Psoas muscle (tissue), 8 donors: ENCODE data around the gene AGBL5. TPM values are rescaled to one million over a fixed set of nuclear protein-coding genes. Genes with fewer than 3 reads are reported as not detected.

ENCODE experiments used
- ATAC-seq, 4 donors: fragments of 200-7000 bp; cut with Tn5 transposase; one replicate each; pipeline ENCODE4 v1.9.1; 2020; ENCODE audit warnings: moderate library complexity in 3 of 4, mild to moderate bottlenecking in 2 of 4
- DNase-seq, 2 donors: peaks; one replicate each; pipeline ENCODE4 v3.0.0-alpha.2; 2020
- H3K27ac ChIP-seq: fragments of 200-600 bp; one replicate; pipeline ENCODE4 v1.8.0; 2022
- H3K27me3 ChIP-seq, 3 donors: fragments of 200-600 bp in 1 of 3; one replicate each; pipeline versions ENCODE4 v1.6.1 to v1.8.0; 2013 to 2022; ENCODE audit warnings: low read length in 2 of 3, mild to moderate bottlenecking in 2 of 3, moderate library complexity in 1 of 3; ENCODE audit not compliant: insufficient read depth in 3 of 3
- H3K36me3 ChIP-seq, 2 donors: fragments of 200-600 bp in 1 of 2; one replicate each; pipeline versions ENCODE4 v1.6.1 to v1.8.0; 2013 to 2022; ENCODE audit warnings: low read depth in 1 of 2, mild to moderate bottlenecking in 1 of 2, moderate library complexity in 1 of 2; ENCODE audit not compliant: insufficient read depth in 1 of 2
- H3K4me1 ChIP-seq: fragments of 200-600 bp; one replicate; pipeline ENCODE4 v1.8.0; 2022
- H3K4me3 ChIP-seq: fragments of 200-600 bp; one replicate; pipeline ENCODE4 v1.8.0; 2022; ENCODE audit warnings: mild to moderate bottlenecking
- H3K9me3 ChIP-seq: fragments of 200-600 bp; one replicate; pipeline ENCODE4 v1.8.0; 2022
- CTCF ChIP-seq: fragments of 200-600 bp; IDR thresholded peaks from one replicate; pipeline ENCODE4 v1.8.0; 2022; ENCODE audit warnings: antibody characterized with exemption
- WGBS, 3 donors: extraction: QIAGEN DNeasy Blood & Tissue Kit; methylation state at CpG; one replicate each; pipeline versions ENCODE4 v1.1.6 to v1.1.7; 2013; 5-methylcytosine and 5-hydroxymethylcytosine counted together
- intact Hi-C, 2 donors: fragments of 100-400 bp; cut with DNase I; formaldehyde crosslinking; loops; one replicate each; pipeline versions ENCODE4 v1.11.0 to v1.14.2; 2022
- polyA plus RNA-seq, 3 donors: library from polyadenylated mRNA; stranded (reverse); fragments of 200-250 nt; gene quantifications; one replicate each; pipeline ENCODE4 v1.2.3, GENCODE V29; 2013
- total RNA-seq, 4 donors: library from RNA; stranded (reverse); fragmentation: NEBNext Ultra II Directional in 2 of 4; extraction: Animal tissue kit (Norgen Biotek cat#: 25700) in 2 of 4; gene quantifications; one replicate each; pipeline versions ENCODE4 v1.2.1 to v1.2.4, GENCODE V29; 2021 to 2023
- donor health status: healthy with polysubstance abuse.
- donor health status: DM: no; HTN: no; CAD: no; lungs with moderate emphysema.
- donor health status: Bipolar disorder and iron deficiency.
- donor health status: healthy.
- donor health status: DM: yes; HTN: yes; CAD: no.
- donor health status: DM: no; HTN: no; CAD: no.
- donor health status: DM: no; HTN: no; CAD: no.
- donor health status: DM: yes; HTN: yes; CAD: no.

The AGBL5 gene
- total and polyA plus RNA-seq, 7 donors = 3.6 to 8.6 (median 5.5) TPM

- no peak overlapping the region for H3K27ac ChIP-seq
- peaks cover 18% of the 10 kb centered on the region for H3K4me1 ChIP-seq
- 79 to 81% (median 80%) methylated on average over 6 of the region's 6 CpGs for WGBS, 3 donors
- DNase-seq (no peak), ATAC-seq (no peak)
- no peak for TF ChIP-seq CTCF
- intact Hi-C loops = no loop called here
- no peaks in the 10 kb centered on the region for H3K9me3 ChIP-seq
- H3K27me3 ChIP-seq = no peaks in the 10 kb centered on the region
- H3K4me3 ChIP-seq = no peak overlapping the region
- no peaks in the 10 kb centered on the region for H3K36me3 ChIP-seq
These were observed 44.7 kb upstream of the AGBL5 start for GRCh38 chr2:27006602-27007415.

GRCh38 chr2:27007416-27008374 lies 43.8 kb upstream of the AGBL5 start:
- DNase-seq (no peak), ATAC-seq (no peak)
- Histone ChIP-seq H3K27ac (no peak overlapping the region), H3K27me3 (no peaks in the 10 kb centered on the region), H3K36me3 (no peaks in the 10 kb centered on the region), H3K9me3 (no peaks in the 10 kb centered on the region), H3K4me3 (no peak overlapping the region), H3K4me1 (peaks cover 21% of the 10 kb centered on the region)
- WGBS, 3 donors = 85 to 87% (median 87%) methylated on average over 8 of the region's 8 CpGs
- no peak for TF ChIP-seq CTCF
- intact Hi-C loops = no loop called here

GRCh38 chr2:27008678-27009077 lies 42.8 kb upstream of the AGBL5 start:
- WGBS, 3 donors = 90 to 95% (median 94%) methylated on average over 4 of the region's 4 CpGs
- no peak for ATAC-seq
- Histone ChIP-seq H3K4me3 (no peak overlapping the region), H3K27ac (no peak overlapping the region), H3K4me1 (peaks cover 26% of the 10 kb centered on the region), H3K36me3 (no peaks in the 10 kb centered on the region), H3K9me3 (no peaks in the 10 kb centered on the region), H3K27me3 (no peaks in the 10 kb centered on the region)
- TF ChIP-seq CTCF = no peak
- DNase-seq = no peak
- intact Hi-C loops = no loop called here

- ATAC-seq = no peak
- H3K36me3 ChIP-seq = no peaks in the 10 kb centered on the region
- peaks cover 25% of the 10 kb centered on the region for H3K4me1 ChIP-seq
- no peak for TF ChIP-seq CTCF
- no peaks in the 10 kb centered on the region for H3K27me3 ChIP-seq
- intact Hi-C loops = no loop called here
- DNase-seq = no peak
- H3K4me3 ChIP-seq = no peak overlapping the region
- H3K27ac ChIP-seq = no peak overlapping the region
- no peaks in the 10 kb centered on the region for H3K9me3 ChIP-seq
These were observed 42.4 kb upstream of the AGBL5 start for GRCh38 chr2:27009083-27009482.
